H54 (cell line): ENCODE measurements around the gene HBG2.
A peak's percentile ranks its signal among the peaks of the same experiment; 100 is the strongest.

Experiments used
- DNase-seq: peaks from one replicate; pipeline ENCODE4 v3.0.0; 2011; ENCODE audit warnings: low spot score, mixed read lengths; ENCODE audit not compliant: insufficient read length
- FAIRE-seq: peaks from 3 replicates; lab custom pipeline; 2011; peaks lifted over from hg19 to GRCh38; lab: Jason Lieb, UNC
- POLR2A ChIP-seq: IDR thresholded peaks from 2 replicates; pipeline ENCODE4 v1.6.1; 2011; ENCODE audit warnings: low read depth, mild to moderate bottlenecking, low read length

Gene HBG2

GRCh38 chr11:5239046-5239445 is 15.5 kb downstream of the HBG2 start:
- TF ChIP-seq POLR2A = no peak
- no peak for DNase-seq
- no peak for FAIRE-seq

GRCh38 chr11:5238486-5238885 is 16.1 kb downstream of the HBG2 start:
- DNase-seq (no peak), FAIRE-seq (no peak)
- TF ChIP-seq POLR2A = no peak

- TF ChIP-seq POLR2A = no peak
- FAIRE-seq = no peak
- no peak for DNase-seq
Observed at GRCh38 chr11:5237420-5237819, 17.2 kb downstream of the HBG2 start.

GRCh38 chr11:5235364-5236095 is 19.1 kb downstream of the HBG2 start:
- no peak for TF ChIP-seq POLR2A
- DNase-seq = no peak
- FAIRE-seq = no peak

GRCh38 chr11:5234381-5234834 is 20.2 kb downstream of the HBG2 start, which contains the start of gene HBD:
TSS of gene HBD (minus strand) at chr11:5234483. CDS start at chr11:5234433, 50 bp downstream.
- FAIRE-seq = peak; percentile 75
- no peak for DNase-seq

GRCh38 chr11:5233307-5233706 is 21.3 kb downstream of the HBG2 start:
- FAIRE-seq (no peak), DNase-seq (no peak)
- TF ChIP-seq POLR2A = no peak

More at GRCh38 chr11:5234381-5234834, 20.2 kb downstream of the HBG2 start, which contains the start of gene HBD:
- no peak for TF ChIP-seq POLR2A

GRCh38 chr11:5232821-5233220 is 21.8 kb downstream of the HBG2 start:
- no peak for DNase-seq
- no peak for TF ChIP-seq POLR2A
- FAIRE-seq = no peak

GRCh38 chr11:5232176-5232575 is 22.4 kb downstream of the HBG2 start:
- no peak for TF ChIP-seq POLR2A
- no peak for DNase-seq
- no peak for FAIRE-seq

- no peak for TF ChIP-seq POLR2A
- no peak for FAIRE-seq
- DNase-seq = no peak
Observed at GRCh38 chr11:5231111-5231510, 23.5 kb downstream of the HBG2 start.

- no peak for TF ChIP-seq POLR2A
- DNase-seq (no peak), FAIRE-seq (no peak)
Observed at GRCh38 chr11:5230266-5230665, 24.3 kb downstream of the HBG2 start.

GRCh38 chr11:5229796-5230195 is 24.8 kb downstream of the HBG2 start:
- DNase-seq (no peak), FAIRE-seq (no peak)
- TF ChIP-seq POLR2A = no peak

GRCh38 chr11:5229356-5229755 is 25.2 kb downstream of the HBG2 start:
- FAIRE-seq = no peak
- DNase-seq = no peak
- no peak for TF ChIP-seq POLR2A

GRCh38 chr11:5228124-5228523 is 26.5 kb downstream of the HBG2 start:
- FAIRE-seq = no peak
- DNase-seq = no peak
- TF ChIP-seq POLR2A = no peak

- no peak for TF ChIP-seq POLR2A
- DNase-seq = no peak
- no peak for FAIRE-seq
Observed at GRCh38 chr11:5227681-5228080, 26.9 kb downstream of the HBG2 start.

- TF ChIP-seq POLR2A = no peak
- peak; percentile 6 for FAIRE-seq
- DNase-seq = no peak
Observed at GRCh38 chr11:5226732-5227310, 27.8 kb downstream of the HBG2 start, which contains the start of gene HBB. TSS of gene HBB (minus strand) at chr11:5227071. CDS start at chr11:5227021, 50 bp downstream.
